Measurements from ENCODE around the gene CCDC127.

Gene CCDC127

DNA sequence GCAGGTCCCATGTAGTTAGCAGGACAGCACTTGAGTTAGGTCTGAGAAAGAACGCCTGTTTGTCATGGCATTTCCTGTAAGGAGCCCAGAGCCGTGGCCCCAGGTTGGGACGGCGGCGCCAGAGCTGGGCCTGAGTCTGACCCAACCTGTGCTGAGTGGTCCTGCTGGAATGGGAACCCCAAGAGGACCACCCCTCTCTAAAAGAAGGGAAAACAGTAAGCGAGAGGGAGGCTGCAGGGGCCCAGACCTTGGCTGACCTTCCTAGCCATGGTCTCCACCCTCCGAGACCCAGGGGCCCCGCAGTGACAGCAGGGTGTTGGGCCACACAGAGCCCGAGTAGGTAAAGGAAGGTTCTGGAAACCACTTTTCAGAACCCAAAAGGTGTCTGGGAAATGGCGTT lies 28.5 kb downstream of the CCDC127 start:
- H3K4me1 Mint-ChIP-seq: peaks cover 24% of the 10 kb centered on the region
- H3K4me3 Mint-ChIP-seq: no peak overlapping the region
- TF ChIP-seq, protein P1, sequence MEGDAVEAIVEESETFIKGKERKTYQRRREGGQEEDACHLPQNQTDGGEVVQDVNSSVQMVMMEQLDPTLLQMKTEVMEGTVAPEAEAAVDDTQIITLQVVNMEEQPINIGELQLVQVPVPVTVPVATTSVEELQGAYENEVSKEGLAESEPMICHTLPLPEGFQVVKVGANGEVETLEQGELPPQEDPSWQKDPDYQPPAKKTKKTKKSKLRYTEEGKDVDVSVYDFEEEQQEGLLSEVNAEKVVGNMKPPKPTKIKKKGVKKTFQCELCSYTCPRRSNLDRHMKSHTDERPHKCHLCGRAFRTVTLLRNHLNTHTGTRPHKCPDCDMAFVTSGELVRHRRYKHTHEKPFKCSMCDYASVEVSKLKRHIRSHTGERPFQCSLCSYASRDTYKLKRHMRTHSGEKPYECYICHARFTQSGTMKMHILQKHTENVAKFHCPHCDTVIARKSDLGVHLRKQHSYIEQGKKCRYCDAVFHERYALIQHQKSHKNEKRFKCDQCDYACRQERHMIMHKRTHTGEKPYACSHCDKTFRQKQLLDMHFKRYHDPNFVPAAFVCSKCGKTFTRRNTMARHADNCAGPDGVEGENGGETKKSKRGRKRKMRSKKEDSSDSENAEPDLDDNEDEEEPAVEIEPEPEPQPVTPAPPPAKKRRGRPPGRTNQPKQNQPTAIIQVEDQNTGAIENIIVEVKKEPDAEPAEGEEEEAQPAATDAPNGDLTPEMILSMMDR (IDR thresholded peaks at IDR 0.05): no peak
- H3K27me3 Mint-ChIP-seq (ENCODE audit: low read depth, poor library complexity): peaks cover 5% of the 10 kb centered on the region
- no peaks in the 10 kb centered on the region for H3K36me3 Mint-ChIP-seq (ENCODE audit: low read depth)
- DNase-seq: no peak
- no peak overlapping the region for H3K27ac Mint-ChIP-seq
- H3K9me3 Mint-ChIP-seq: no peaks in the 10 kb centered on the region

DNA sequence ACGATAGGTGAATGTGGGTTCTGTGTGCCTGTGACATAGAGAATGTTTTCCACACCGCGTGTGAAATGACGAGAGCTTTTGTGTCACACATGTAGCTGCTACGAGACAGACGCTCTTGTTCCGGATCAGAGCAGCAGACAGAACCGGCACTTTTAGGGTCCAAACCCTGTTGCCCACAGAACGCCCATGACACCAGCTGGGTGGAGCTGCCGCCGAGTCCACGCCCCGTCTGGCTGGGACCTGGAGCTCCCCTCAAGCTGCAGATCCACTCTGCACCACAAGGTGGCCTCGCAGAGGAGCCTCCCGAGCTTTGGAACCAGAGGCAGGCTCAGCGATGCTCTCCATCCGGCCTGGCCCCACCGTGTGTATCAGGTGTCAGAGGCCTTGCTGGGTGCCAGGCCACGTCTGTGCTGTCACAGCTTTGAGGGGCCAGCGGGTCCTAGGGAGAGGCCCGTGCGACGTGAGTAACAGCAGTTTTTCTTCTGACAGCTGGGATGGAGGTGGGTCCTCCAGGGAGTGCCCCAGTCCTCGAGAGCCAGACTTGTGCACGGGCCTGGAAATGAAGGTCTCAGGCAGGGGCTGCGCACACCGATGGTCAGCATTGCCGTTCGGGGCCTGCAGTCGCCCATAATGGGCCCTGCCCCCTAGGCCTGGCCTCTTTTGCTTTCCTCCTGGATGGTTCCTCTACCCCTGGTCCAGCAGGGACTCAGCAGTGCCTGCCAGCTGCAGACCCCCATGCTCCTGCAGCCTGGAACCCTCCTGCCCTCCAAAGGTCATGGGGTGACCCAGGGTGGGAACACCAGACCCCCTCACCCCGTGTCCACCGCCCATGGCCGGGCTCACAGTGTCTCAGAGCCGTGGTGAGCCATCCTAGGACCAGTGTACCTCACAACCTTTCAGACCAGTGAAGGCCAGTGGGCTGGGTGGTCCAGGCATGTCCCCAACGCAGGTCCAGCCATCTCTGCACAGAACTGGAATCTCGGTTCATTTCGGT lies 29.2 kb downstream of the CCDC127 start:
- Mint-ChIP-seq H3K9me3 (no peaks in the 10 kb centered on the region), H3K4me3 (no peak overlapping the region), H3K36me3 (ENCODE audit: low read depth) (no peaks in the 10 kb centered on the region), H3K27ac (no peak overlapping the region), H3K27me3 (ENCODE audit: low read depth, poor library complexity) (peaks cover 5% of the 10 kb centered on the region), H3K4me1 (peaks cover 24% of the 10 kb centered on the region)
- DNase-seq: peak; percentile 94
- TF ChIP-seq, protein P1 (IDR thresholded peaks at IDR 0.05): peak; percentile 90

GRCh38 chr5:187617-188451 lies 30.1 kb downstream of the CCDC127 start:
- TF ChIP-seq, protein P1 (IDR thresholded peaks at IDR 0.05): no peak
- no peaks in the 10 kb centered on the region for H3K9me3 Mint-ChIP-seq
- no peak overlapping the region for H3K27ac Mint-ChIP-seq
- no peaks in the 10 kb centered on the region for H3K36me3 Mint-ChIP-seq (ENCODE audit: low read depth)
- no peak overlapping the region for H3K4me3 Mint-ChIP-seq
- peaks cover 24% of the 10 kb centered on the region for H3K4me1 Mint-ChIP-seq
- DNase-seq: no peak
- peaks cover 5% of the 10 kb centered on the region for H3K27me3 Mint-ChIP-seq (ENCODE audit: low read depth, poor library complexity)

DNA sequence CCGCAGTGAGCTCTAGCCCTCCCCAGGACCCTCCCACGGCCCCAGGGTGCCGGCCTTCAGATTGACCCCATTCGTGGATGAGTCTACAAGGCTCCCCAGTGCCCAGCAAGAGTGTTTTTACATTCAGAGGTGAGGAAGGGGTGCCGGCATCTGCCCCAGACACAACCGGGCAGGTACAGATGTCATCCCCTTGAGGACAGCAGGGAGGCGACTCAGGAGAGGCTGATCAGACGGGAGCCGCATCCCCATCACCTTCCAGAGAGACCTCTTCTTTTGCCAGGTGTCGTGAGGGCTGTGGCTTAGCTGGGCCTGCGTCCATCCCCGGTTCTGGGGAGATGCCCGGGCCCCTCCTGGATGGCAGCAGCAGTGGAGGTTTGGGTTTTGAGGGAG lies 30.9 kb downstream of the CCDC127 start:
- no peaks in the 10 kb centered on the region for H3K9me3 Mint-ChIP-seq
- TF ChIP-seq, protein P1 (IDR thresholded peaks at IDR 0.05): no peak
- no peak for DNase-seq
- H3K27me3 Mint-ChIP-seq (ENCODE audit: low read depth, poor library complexity): peaks cover 5% of the 10 kb centered on the region
- H3K27ac Mint-ChIP-seq: no peak overlapping the region
- no peak overlapping the region for H3K4me3 Mint-ChIP-seq
- H3K4me1 Mint-ChIP-seq: peaks cover 24% of the 10 kb centered on the region
- peaks cover 6% of the 10 kb centered on the region for H3K36me3 Mint-ChIP-seq (ENCODE audit: low read depth)

GRCh38 chr5:186091-187041 lies 31.6 kb downstream of the CCDC127 start:
- Mint-ChIP-seq H3K27me3 (ENCODE audit: low read depth, poor library complexity) (peaks cover 5% of the 10 kb centered on the region), H3K27ac (no peak overlapping the region), H3K36me3 (ENCODE audit: low read depth) (peaks cover 9% of the 10 kb centered on the region), H3K9me3 (no peaks in the 10 kb centered on the region), H3K4me1 (peaks cover 24% of the 10 kb centered on the region), H3K4me3 (no peak overlapping the region)
- no peak for DNase-seq
- TF ChIP-seq, protein P1 (IDR thresholded peaks at IDR 0.05): no peak

Data from nephron progenitor cell (in vitro differentiated cells).